Measurements from ENCODE around the gene TBCCD1. TPM values are rescaled to one million over a fixed set of nuclear protein-coding genes. Genes with fewer than 3 reads are reported as not detected.
"Not testable (repeated sequence)": the region's sequence is repeated elsewhere in the genome, so short reads cannot be mapped to it uniquely, and the experiment has no call there.

TBCCD1 gene
- total RNA-seq, 1 experiment from 2014 or later: 37.1 TPM

GRCh38 chr3:186598108-186598784 is 31.1 kb upstream of the TBCCD1 start:
- in situ Hi-C loops (cut with HindIII; ENCODE audit: low sequenced_read_pairs): no loop called here
- no peak for DNase-seq (ENCODE audit: low spot score)

GRCh38 chr3:186596568-186597287 is 29.6 kb upstream of the TBCCD1 start:
- in situ Hi-C loops (cut with HindIII; ENCODE audit: low sequenced_read_pairs): no loop called here

GRCh38 chr3:186594591-186595113 is 27.5 kb upstream of the TBCCD1 start:
- in situ Hi-C loops (cut with HindIII; ENCODE audit: low sequenced_read_pairs): no loop called here
- no peak for DNase-seq (ENCODE audit: low spot score)

More at GRCh38 chr3:186596568-186597287, 29.6 kb upstream of the TBCCD1 start:
- no peak for DNase-seq (ENCODE audit: low spot score)

- no peak for DNase-seq (ENCODE audit: low spot score)
- in situ Hi-C loops (cut with HindIII; ENCODE audit: low sequenced_read_pairs): no loop called here
Measured at GRCh38 chr3:186593862-186594261, 26.7 kb upstream of the TBCCD1 start.

GRCh38 chr3:186592682-186593081 is 25.5 kb upstream of the TBCCD1 start:
- in situ Hi-C loops (cut with HindIII; ENCODE audit: low sequenced_read_pairs): no loop called here
- DNase-seq (ENCODE audit: low spot score): no peak

- DNase-seq (ENCODE audit: low spot score): no peak
- in situ Hi-C loops (cut with HindIII; ENCODE audit: low sequenced_read_pairs): no loop called here
Measured at GRCh38 chr3:186590580-186591295, 23.6 kb upstream of the TBCCD1 start.

GRCh38 chr3:186589856-186590579 is 22.9 kb upstream of the TBCCD1 start:
- no peak for DNase-seq (ENCODE audit: low spot score)
- in situ Hi-C loops (cut with HindIII; ENCODE audit: low sequenced_read_pairs): no loop called here

- in situ Hi-C loops (cut with HindIII; ENCODE audit: low sequenced_read_pairs): no loop called here
- DNase-seq (ENCODE audit: low spot score): no peak
Measured at GRCh38 chr3:186589121-186589520, 22.0 kb upstream of the TBCCD1 start.

- in situ Hi-C loops (cut with HindIII; ENCODE audit: low sequenced_read_pairs): no loop called here
- DNase-seq (ENCODE audit: low spot score): no peak
Measured at GRCh38 chr3:186588632-186589031, 21.5 kb upstream of the TBCCD1 start.

- no peak for DNase-seq (ENCODE audit: low spot score)
- in situ Hi-C loops (cut with HindIII; ENCODE audit: low sequenced_read_pairs): no loop called here
Measured at GRCh38 chr3:186587183-186587582, 20.0 kb upstream of the TBCCD1 start.

GRCh38 chr3:186586245-186586644 is 19.1 kb upstream of the TBCCD1 start:
- in situ Hi-C loops (cut with HindIII; ENCODE audit: low sequenced_read_pairs); DNase-seq (ENCODE audit: low spot score): not testable (repeated sequence)

- DNase-seq (ENCODE audit: low spot score): no peak
- in situ Hi-C loops (cut with HindIII; ENCODE audit: low sequenced_read_pairs): no loop called here
Measured at GRCh38 chr3:186583831-186584230, 16.7 kb upstream of the TBCCD1 start.

- DNase-seq (ENCODE audit: low spot score): no peak
- in situ Hi-C loops (cut with HindIII; ENCODE audit: low sequenced_read_pairs): no loop called here
Measured at GRCh38 chr3:186582541-186582940, 15.4 kb upstream of the TBCCD1 start.

- no peak for DNase-seq (ENCODE audit: low spot score)
- in situ Hi-C loops (cut with HindIII; ENCODE audit: low sequenced_read_pairs): no loop called here
Measured at GRCh38 chr3:186580785-186581184, 13.6 kb upstream of the TBCCD1 start.

- no peak for DNase-seq (ENCODE audit: low spot score)
- in situ Hi-C loops (cut with HindIII; ENCODE audit: low sequenced_read_pairs): no loop called here
Measured at GRCh38 chr3:186577521-186577920, 10.4 kb upstream of the TBCCD1 start.

- in situ Hi-C loops (cut with HindIII; ENCODE audit: low sequenced_read_pairs): no loop called here
- no peak for DNase-seq (ENCODE audit: low spot score)
Measured at GRCh38 chr3:186571644-186572013, 4.5 kb upstream of the TBCCD1 start.

- peak; percentile 5 for DNase-seq (ENCODE audit: low spot score)
- in situ Hi-C loops (cut with HindIII; ENCODE audit: low sequenced_read_pairs): no loop called here
Measured at GRCh38 chr3:186570941-186571643, 4.0 kb upstream of the TBCCD1 start.

GRCh38 chr3:186570096-186570940 is 3.2 kb upstream of the TBCCD1 start, which contains the start of gene DNAJB11:
Gene DNAJB11, plus strand, starts transcription at chr3:186570720. Its CDS starts 178 bp downstream, at chr3:186570898.
- in situ Hi-C loops (cut with HindIII; ENCODE audit: low sequenced_read_pairs): no loop called here
- DNase-seq (ENCODE audit: low spot score): peak; percentile 100

All from G401 (cell line).